Activated CD4-positive, CD25-positive, alpha-beta regulatory T cell (primary cell): ENCODE measurements around the gene COPZ2.
A peak's percentile ranks its signal among the peaks of the same experiment; 100 is the strongest.

Experiments used
- DNase-seq, 4 experiments: peaks; one replicate each; lab custom pipeline; 2025; lab: John Stamatoyannopoulos, UW

COPZ2 gene

GRCh38 chr17:47983492-47984223 is 53.9 kb downstream of the COPZ2 start:
- DNase-seq, result no peak

GRCh38 chr17:47982645-47983390 is 54.8 kb downstream of the COPZ2 start:
- DNase-seq, result no peak

- no peak for DNase-seq
These were observed 55.4 kb downstream of the COPZ2 start for GRCh38 chr17:47982091-47982617.

GRCh38 chr17:47981462-47981861 is 56.1 kb downstream of the COPZ2 start:
- DNase-seq, result no peak

- no peak for DNase-seq
These were observed 57.1 kb downstream of the COPZ2 start for GRCh38 chr17:47980541-47980940.

GRCh38 chr17:47978324-47978723 is 59.3 kb downstream of the COPZ2 start:
- DNase-seq, result peak in 3 of 4 experiments; percentile 10 to 16 (median 12)
